Activated CD4-positive, alpha-beta T cell treated with anti-CD3 and anti-CD28 coated beads, Interleukin-2, Interleukin-4, amounts not matched to agents 100 ng/mL and 50 ng/mL, durations not matched to agents 16 hours and 8 hours (primary cell): ENCODE measurements around the gene ANTXRL.
"Not testable (repeated sequence)": the region's sequence is repeated elsewhere in the genome, so short reads cannot be mapped to it uniquely, and the experiment has no call there.

ENCODE experiments used
- DNase-seq: peaks from one replicate; pipeline ENCODE4 v3.0.0-alpha.2; 2020; ENCODE audit warnings: low spot score

The ANTXRL gene

GRCh38 chr10:46273506-46274477, 13.0 kb upstream of the ANTXRL start:
- DNase-seq, result no peak

GRCh38 chr10:46277840-46278239, 9.0 kb upstream of the ANTXRL start:
- no peak for DNase-seq

DNA sequence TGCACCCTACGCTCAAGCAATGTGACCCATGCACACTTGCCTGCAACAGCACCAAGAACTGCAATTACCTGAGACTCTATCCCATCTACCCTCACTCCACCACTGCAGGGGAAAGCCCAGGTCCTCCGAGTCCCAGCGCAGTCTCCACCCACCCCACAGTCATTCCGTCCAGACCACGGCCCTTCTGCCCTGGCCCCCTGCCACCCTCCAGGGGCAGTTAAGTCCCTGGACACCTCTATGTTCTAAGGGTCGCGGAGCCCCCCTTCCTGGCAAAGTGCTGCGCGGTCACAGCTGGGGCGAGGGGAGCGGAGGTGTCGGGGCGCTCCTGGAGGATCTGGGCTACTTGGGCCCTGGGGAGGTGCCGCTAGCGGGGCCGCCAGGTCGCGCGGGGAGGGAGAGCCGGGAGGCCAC, 4.4 kb upstream of the ANTXRL start:
- DNase-seq, result not testable (repeated sequence)

DNA sequence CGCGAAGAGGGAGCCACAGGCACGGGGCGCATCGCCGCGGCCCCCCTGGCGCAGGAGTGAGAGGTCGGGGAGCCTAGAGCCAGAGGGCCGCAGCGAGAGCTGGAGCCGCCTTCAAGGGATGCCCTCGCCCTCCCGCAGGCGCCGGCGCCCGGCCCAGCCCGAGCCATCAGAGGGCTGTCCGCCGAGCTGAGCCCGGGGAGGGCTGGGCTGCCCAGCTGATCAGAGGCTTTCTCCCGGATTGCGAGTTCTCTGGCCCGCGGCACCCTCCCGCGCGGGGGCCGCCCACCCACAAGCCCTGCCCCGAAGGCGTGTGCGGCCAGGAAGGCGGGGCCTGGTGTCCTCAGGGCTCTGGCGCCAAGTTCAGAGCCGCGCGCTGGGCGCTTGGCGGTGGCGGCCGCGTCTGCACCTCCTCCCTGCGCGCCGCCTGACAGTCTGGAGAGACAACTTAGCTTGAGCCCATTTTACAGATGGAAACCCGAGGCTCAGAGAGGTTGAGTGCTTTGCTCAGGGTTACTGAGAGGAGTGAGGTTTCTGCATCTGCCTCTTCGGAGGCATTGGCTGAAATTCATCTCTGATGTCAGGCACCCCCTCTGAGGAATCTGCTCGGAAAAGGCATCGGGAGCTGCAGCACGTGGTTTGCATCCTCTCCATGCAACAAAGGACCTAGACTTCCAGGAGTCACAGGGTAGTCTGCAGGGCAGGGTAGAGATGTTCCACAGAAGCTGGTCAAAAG, 3.8 kb upstream of the ANTXRL start:
- peak; percentile 42 for DNase-seq

DNA sequence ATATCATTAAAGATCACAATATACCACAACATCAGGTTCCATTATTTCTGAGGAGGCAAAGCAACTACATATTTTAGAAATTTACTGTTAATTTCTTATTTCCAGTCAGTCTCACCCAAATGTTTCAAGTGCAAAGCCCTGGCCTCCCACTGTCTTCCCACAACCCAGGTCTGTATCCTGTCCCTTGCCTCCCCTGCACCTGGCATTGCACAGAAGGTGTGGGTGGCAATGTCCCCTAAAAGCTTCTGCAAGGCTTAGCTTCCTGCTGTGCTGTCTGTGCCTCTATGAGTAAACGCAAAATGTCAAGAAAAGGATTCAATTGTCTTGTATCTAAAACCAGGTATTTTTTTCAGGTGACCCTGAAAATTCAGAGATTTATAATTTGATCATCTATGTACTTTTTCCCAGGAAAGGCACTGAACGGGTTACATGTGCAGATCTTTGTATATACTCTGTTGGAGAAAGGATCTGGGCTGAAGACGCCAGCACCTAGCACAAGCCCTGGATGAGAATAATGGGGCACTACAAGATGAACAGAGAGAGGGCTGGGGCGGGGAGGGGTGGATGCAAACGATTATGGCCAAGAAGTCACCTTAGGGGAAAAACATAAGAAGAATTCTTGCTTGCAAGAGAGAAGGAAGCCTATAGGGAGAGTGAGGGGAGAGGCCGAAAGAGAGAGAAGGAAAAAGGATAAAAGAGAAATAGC, 3.1 kb upstream of the ANTXRL start:
- no peak for DNase-seq

DNA sequence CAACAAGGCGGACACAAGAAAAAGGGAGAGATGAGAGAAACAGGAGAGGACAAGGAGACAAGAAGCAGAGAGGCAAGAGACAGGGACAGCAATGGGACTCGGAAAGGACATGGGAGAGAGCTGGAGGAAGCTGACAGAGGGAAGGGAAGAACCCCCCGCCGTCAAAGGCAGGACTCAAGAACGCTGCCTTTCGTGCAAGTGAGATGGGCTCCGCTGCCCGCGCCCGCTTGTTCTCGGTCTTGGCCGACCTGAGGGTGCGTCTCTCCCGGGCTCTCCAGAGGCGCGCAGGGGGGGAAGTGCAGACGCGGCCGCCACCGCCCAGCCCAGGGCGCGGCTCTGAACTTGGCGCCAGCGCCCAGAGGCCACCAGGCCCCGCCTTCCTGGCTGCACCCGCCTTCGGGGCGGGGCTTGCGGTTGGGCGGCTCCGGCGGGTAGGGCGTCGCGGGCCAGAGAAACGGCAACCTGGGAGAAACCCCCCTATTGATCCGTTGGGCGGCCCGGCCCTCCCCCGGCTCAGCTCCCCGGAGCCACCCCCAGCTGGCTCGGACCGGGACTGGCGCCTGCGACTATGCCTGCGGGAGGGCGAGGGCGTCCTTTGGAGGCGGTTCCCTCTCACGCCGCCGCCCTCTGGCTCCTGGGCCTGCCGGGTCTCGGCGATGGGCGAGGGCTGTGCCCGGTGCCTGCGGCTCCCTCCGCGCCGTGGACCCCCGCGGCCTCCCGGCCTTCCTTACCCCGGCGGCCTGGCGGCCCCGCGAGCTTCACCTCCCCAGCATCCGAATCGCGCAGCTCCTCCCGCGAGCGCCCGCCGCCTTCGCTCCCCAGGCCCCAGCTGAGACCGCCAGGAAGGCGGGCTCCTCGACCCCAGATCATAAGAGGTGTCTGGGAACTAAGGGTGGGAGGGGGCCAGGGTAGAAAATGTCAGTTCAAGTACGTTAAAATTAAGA, 2.2 kb upstream of the ANTXRL start:
- DNase-seq, result peak; percentile 81

GRCh38 chr10:46285300-46285699, 1.5 kb upstream of the ANTXRL start:
- DNase-seq, result no peak

- no peak for DNase-seq
Observed at GRCh38 chr10:46285966-46286620, 704 bp upstream of the ANTXRL start.

GRCh38 chr10:46287846-46288477, 1.2 kb downstream of the ANTXRL start:
- no peak for DNase-seq

DNA sequence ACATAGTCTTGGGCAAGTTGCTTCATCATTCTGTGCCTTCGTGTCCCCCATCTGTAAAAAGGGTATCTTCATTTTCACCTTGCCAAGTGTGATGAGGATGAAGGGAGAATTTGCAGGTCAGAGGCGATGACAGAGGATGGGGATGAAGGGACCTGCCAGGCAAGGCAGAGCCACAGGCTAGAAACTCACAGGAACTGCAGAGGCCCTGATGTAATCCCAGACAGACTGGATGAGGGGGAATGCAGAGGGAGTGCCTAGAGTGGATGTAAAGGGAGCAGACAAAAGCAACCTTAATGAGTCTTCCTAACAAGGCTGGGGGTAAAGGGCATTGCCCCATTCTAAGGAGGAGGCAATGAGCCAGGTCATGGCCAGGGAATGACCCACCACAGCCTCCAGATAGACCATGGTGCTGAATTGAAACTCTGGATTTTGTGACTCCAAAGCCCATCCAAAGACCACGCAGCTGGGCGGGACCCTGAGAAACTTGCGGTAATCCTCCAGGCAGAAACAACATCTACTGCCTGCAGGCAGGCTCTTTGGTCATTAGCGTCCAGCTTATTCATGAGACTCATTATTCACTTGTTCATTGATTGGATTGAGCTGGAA, 1.9 kb downstream of the ANTXRL start:
- DNase-seq, result no peak

GRCh38 chr10:46289209-46289810, 2.5 kb downstream of the ANTXRL start:
- no peak for DNase-seq

DNA sequence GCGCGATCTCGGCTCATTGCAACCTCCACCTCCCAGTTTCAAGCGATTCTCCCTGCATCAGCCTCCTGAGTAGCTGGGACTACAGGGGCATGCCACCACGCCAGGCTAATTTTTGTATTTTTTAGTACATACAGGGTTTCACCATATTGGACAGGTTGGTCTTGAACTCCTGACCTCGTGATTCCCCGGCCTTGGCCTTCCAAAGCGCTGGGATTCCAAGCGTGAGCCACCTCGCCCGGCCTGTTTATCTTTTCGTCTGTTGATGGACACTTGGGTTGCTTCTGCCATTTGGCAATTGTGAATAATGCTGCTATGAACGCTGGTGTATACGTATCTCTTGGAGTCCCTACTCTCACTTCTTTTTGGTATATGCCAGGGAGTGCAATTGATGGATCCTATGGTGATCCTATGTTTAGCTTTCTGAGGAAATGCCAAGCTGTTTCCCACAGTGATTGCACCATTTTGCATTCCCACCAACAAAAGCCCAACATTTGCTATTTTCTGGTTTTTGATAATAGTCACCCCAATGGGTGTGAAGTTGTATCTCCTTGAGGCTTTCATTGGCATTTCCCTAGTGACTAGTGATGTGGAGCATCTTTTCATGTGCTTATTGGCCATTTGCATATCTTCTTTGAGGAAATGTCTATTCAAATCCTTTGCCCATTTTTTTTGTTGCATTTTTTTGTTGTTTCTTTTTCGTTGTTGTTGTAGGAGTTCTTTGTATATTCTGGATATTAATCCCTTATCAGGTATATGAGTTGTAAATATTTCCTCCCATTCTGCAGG, 3.5 kb downstream of the ANTXRL start:
- no peak for DNase-seq

GRCh38 chr10:46291817-46292572, 5.2 kb downstream of the ANTXRL start:
- no peak for DNase-seq

DNA sequence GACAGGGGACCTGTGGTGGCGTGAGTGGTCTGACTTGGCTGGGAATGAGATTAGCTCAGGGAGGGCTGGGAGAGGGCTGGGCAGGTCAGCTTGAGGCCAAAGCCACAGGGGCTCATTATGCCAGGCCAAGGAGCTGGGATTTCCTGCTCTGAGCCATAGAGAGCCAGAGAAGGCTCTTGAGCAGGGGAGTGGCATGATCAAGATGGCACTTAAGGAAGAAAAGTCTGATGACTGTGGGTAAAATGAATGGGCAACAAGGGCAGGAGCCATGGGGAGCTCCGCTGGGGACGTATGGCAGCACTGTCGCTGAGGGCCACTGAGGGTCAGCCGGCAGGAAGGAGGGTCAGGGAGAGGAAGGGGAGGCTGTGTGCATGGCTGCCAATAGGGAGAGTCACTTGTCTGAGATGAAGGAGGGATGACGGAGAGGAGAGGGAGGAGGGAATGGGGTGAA, 5.8 kb downstream of the ANTXRL start:
- no peak for DNase-seq

GRCh38 chr10:46293228-46293627, 6.4 kb downstream of the ANTXRL start:
- DNase-seq, result no peak

DNA sequence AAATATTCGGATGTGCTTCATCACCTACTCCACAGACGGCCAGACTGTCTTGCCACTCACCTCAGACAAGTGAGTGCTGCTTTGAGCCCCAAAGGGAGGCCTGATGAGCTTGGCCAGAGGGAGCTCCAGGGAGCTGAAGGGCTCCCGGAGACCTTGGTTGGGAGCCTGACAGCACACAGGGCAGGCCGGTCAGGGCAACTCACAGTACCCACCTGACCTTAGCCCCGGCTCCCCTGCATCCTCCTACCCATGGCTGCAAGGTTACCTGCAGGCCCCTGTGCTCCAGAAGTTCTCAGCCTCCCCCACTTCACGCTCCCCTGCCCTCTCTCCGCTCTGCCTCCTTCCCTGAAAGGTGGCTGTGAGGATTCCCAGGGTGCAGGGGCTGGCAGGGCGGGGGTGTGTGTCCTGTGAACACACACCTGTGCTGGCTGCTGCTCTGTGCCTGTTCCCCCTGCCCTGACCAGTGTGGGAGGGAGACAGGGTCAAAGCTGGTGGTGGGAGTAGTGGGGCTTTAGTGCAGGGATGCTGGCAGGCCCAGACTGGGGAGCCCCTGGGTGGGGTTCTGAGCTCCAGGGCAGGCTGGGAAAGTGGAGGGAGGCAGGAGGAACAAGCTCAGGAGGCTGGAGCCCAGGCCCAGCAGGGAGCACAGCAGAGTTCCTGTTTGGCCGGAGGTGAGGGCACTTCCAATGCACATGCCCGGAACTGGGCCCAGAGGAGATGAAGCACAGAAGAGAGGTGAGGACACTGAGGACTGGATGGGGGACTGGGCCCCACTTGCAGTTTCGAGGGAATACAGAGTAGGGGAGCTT, 7.2 kb downstream of the ANTXRL start:
- DNase-seq, result no peak

DNA sequence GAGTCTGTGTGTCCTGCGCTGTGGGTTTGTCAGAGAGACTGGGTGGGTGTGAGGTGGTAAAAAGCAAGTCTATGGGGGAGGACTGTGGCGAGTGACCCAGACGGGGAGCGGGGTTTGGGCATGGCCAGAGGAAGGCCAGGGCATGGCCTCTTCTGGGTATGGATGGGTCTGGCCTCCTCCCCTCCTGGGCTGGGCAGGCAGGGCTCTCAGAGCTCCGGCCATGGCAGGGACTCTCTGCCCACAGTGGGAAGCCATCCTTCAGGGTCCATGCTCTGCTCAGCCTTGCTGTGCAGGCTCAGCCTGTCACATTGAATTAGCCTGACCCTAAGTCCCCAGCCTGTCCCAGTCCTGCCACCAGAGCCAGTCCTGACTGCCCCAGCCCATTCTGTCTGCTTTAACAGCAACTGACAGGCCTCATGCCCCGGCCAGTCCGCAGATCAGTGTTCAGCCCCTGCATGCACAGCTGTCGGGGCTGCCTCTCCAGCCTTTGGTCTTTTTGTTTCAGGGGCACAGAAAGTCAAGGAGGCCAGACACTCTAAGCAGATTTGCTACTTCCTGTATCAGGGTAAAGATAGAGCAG, 7.9 kb downstream of the ANTXRL start:
- no peak for DNase-seq
